HG02938 (cell line): ENCODE measurements around the gene BEST4.
"Not testable (repeated sequence)": the region's sequence is repeated elsewhere in the genome, so short reads cannot be mapped to it uniquely, and the experiment has no call there.

Experiments used
- ATAC-seq: cut with Tn5 transposase; IDR thresholded peaks from one replicate; pipeline ENCODE4 v1.9.1; 2021; ENCODE audit warnings: mild to moderate bottlenecking, moderate library complexity; ENCODE audit not compliant: unreplicated experiment

Gene BEST4

DNA sequence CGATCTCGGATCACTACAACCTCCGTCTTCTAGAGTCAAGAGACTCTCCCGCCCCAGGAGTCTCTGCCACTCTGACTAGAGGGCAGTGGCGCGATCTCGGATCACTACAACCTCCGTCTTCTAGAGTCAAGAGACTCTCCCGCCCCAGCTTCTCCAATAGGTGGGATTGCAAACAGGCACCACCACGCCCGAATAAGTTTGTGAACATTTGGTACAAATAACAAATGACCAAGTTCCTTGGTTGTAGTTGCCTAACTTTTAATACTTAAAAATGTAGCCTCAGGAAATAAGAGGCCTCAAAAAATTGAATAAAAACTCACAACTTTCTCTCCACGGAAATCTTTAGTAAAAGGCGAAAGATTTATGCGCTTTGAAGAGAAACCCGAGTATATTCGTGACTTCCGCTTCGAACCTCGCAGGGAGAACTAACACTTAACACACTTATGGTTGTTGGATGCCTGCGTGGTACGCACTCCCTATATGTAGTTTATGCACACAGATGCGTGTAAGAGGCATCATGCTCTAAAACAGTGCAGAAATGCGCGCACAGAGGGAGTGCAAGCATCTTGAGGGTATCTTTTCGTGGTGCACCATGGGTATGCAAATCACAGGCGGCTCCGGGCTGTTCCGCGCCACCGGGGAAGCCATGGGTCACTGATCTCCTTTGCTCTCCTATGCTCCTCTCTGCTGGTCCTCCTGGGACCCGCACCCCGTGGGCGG, 31.8 kb upstream of the BEST4 start:
- peak; percentile 78 for ATAC-seq

DNA sequence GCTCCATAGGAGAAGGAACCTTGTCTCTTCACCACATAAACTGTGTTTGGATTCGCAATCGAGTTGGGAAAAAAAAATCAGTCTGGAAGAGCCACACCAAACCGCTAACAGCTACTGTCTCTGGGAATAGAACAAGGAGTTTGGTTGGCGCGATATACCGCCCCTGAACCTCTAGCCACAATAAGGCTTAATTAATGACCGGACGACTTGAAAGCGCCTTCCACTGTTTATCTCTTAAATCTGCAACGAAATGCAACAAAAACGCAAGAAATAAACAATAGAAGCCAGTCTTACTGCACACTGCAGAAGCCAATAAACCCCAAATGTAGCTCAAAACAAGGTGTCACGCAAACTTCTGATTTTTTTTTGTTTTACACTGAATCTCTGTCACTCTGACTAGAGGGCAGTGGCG, 31.2 kb upstream of the BEST4 start:
- ATAC-seq = no peak

DNA sequence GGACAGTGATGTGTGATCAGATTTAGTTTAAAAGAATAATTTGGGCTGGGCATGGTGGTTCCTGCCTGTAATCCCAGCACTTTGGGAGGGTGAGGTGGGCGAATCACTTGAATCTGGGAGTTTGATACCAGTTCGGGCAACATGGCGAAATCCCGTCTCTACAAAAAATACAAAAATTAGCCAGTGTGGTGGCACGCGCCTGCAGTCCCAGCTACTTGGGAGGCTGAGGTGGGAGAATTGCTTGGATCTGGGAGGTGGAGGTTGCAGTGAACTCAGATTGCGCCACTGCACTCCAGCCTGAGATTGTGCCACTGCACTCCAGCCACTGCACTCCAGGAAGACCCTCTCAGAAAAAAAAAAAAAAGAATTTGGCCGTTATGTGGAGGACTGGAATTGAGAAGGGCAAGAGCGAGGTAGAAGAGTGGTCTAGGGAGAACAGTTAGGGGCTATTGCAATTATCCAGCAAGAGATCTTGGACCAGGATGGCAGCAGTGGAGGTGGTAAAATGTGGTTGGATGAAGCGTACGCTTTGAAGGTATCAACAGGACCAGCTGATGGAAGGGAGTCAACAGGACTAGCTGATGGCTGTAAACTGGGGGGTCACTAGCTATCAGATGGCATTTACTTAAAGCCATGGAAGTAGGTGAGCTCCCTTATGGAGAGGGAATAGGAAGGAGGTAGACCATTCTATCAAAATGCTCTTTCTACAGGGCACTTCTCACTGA, 30.0 kb upstream of the BEST4 start:
- no peak for ATAC-seq

DNA sequence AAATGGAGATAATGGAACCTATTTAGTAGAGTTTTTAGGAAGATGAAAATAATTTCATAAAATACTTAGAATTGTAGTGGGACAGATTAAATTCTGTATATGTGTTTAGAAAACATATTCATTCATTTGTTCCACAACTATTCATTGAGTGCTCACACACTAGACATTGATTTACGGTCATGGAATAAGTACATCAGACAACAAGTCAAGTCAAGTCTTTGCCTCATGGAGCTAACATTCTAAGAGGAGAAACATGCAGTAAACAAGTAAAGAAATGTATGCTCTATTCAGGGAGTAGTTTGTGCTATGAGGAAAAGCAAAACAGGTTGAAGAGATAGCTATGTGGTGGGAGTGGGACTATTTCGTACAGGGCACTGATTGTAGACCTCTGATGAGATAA, 29.3 kb upstream of the BEST4 start:
- no peak for ATAC-seq

DNA sequence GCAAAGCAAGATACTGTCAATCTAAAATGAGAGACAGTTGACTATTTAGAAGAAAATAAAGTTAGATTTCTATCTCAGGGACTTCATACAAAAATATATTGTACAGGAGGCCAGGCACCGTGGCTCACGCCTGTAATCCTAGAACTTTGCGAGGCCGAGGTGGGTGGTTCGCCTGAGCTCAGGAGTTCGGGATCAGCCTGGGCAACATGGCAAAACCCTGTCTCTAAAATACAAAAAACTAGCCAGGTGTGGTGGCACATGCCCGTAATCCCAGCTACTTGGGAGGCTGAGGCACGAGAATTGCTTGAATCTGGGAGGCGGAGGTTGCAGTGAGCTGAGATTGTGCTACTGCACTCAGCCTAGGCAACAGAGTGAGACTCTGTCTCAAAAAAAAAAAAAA, 28.0 kb upstream of the BEST4 start:
- ATAC-seq = not testable (repeated sequence)

DNA sequence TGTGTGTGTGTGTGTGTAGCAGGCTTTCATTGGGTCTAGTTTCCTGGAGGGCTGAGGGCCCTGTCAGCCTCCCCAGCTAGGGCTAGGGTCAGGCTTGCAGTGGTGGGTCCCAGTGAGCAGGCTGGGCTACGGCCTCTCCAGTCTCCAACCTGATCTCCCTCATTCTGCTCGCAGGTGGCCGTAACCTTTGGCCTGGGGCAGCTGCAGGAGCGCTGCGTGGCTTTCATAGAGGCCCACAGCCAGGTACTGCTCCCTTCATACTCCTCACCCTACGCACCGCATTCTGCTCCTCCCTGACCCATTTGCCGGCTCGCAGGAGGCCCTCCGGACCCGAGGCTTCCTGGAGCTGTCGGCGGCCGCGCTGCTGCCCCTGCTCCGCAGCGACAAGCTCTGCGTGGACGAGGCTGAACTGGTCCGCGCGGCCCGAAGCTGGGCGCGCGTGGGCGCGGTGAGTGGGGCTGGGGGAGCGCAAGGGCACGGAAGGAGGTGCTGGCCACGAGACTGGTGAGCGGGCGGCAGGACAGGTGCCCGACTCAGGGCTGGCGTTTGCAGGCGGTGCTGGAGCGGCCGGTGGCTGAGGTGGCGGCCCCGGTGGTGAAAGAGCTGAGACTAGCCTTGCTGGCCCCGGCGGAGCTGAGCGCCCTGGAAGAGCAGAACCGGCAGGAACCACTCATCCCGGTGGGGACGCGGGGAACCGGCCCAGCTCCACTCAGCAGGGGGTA, 25.0 kb upstream of the BEST4 start:
- no peak for ATAC-seq

DNA sequence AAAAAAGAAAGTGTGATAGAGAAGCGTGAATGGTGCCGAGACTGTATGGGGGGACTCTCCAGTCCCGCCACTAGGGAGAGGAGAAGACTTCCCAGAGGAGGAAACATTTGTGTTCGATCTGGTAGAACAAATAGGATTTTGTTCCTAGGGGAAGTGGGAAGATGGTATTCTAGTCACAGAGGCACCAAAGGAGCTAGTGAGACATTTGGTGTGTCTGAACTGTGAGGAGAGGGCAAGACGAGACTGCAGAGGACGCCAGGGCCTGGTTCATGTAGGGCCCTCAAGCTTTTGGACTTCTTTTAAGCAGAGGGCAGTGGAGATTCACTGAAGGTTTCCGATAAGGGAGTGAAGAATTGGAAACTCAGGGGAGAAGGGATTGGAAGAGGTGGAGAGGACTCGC, 23.3 kb upstream of the BEST4 start:
- ATAC-seq = no peak

DNA sequence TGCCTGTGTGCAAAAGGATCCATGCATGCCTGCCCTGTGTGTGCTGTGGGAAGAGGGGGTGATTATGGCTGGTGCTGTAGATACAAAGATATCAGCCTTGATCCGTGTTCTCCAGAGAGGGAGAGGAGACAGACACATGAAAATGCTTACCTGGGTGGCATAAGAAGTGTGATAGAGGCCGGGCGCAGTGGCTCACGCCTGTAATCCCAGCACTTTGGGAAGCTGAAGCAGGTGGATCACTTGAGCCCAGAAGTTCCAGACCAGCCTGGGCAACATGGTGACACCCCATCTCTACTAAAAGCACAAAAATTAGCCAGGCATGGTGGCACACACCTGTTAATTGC, 22.8 kb upstream of the BEST4 start:
- ATAC-seq = not testable (repeated sequence)

DNA sequence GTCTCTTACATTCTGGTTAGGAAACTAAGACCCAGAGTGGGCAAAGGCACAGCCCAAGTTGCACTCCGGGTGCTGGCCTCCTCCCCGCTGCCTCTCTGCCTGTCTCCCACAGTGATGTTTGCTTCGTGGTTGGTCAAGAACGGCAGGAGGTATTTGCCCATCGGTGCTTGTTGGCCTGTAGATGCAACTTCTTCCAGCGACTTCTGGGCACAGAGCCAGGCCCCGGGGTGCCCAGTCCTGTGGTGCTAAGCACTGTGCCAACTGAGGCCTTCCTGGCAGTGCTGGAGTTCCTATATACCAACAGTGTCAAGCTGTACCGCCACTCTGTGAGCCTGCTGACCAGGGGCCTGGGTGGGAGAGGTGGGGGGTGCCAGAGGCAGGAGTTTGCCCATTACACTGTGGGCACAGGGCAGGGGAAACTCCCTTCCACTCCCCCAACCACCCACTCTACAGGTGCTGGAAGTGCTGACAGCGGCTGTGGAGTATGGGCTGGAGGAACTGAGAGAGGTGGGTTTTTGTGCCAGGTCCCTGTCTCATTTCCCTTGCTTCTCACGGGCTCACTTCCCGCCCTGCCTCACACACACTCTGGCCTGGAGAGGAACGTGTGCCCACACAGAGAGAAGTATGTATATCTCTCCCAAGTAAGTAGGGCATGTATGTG, 22.3 kb upstream of the BEST4 start:
- no peak for ATAC-seq

DNA sequence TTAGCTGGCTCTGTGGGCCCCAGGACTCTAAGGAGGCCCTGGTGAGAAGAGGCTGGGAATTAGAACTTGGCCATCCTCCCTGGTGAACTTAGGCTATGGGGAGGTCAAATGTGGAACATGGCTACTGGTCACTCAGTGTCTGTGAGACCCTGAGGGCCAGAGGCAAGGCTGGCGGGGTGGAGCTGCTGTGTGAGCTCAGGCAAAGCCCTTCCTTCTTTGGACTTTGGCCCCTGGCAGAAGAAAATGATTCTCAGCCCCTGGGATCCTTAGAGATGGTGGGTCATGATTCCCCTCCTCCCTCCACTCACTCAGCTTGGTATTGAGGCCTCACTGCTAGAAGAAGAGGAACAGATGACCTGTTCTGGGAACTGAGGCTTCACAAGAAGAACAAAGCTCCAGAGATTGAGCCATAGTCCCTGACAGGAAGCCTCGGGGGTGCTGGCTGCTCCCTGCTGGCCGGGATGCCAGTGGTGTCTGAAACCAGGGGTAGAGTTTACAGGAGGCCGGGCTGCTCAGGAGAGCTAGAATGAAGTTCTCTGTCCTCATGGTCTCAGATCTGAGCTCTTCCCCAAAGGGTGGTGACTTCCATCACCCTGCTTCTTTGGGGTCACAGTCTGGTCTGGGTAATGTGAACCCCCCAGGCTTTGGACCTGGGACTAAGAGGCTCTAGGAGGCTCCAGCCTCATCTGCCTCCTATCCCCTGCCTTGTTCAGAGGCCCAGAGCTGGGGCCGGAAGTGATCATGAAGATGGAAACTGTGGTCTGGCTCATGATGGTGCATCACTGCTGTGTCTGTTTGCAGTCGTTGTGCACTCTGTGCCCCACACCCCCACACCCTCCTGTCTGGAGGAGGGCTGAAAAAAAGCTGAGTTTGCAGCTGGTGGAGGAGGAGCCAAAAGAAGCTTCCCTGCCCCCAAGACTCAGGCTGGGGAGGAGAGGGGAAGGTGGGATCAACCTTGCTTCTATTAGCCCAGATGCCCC, 21.3 kb upstream of the BEST4 start:
- peak; percentile 34 for ATAC-seq

DNA sequence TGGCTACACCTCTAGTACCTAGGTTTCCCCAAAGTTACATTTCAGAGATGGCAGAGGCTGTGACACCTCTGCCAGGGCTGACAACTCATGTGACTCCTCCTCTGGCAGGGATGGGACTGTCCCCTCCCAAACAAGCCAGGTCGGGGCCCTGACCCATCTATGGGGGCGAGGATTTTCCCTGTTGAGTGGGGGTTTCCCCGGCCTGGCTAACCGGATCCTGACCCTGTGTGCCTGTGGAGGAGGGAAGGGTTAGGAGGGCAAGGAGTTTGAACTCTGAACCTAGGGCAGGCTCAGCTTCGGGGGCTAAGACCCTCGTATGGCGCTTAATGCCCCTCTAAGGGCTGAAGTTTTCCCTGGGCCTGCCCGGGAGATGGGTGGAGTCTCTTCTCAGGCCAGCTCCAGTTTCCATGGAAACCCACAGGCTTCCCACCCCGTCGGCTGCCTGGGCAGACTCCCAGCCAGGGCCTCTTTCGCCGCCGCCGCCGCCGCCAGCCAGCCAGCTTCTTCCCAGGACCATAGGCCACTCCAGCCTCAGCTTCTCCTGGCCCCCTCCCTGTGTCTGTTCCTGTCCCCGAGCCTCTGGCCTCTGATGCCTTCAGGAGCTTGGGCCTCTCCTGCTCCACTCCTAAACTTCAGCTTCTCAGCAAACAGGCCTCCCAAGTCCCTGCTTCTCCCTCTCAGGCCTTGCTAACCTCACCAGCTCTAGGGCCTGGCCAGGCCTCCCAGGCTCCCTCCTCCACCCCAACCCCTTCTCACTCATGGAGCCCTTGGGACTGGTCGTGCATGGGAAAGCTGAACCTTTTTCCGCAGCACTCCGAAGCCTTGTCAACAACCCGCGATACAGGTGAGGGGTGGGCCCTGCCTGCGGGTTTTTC, 20.3 kb upstream of the BEST4 start, which contains the start of gene BTBD19:
Gene BTBD19 (plus strand): TSS at position 461 of the 875 bp plus-strand sequence. CDS start 298 bp downstream, at position 759.
- ATAC-seq = peak; percentile 28

DNA sequence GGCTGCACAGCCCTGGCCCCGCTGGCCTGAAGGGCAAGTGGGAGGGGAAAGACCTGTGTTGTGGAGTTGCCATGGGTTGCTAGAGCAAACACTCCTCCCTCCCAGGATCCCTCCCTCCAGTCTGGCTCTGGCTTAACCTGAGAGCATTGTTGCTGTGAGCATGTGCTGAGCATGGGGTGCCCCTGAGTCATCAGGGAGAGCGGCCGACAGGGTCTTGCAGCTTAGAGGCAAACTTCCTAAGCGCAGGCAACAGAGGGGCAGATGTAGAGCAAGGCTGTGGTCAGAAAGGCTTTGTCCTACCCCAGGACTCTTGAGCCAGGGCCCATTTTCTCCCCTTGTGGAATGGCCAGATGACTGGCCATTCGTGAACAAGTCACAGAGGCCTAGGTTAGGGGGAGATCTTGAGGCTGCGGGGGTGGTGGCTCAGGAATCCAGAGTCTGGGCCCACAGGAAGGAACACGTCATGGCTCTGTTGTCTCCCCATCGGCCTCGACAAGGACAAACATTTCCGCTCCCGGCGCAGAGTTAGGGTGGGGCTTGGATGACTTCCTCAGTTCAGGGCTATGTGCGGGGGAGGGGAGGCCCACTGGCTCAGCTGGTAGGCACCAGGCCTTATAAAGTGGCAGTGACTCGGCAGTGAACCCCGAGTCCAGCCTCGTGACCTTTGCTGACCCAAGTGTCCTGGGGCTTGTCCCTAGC, 19.5 kb upstream of the BEST4 start:
- ATAC-seq = peak; percentile 26

DNA sequence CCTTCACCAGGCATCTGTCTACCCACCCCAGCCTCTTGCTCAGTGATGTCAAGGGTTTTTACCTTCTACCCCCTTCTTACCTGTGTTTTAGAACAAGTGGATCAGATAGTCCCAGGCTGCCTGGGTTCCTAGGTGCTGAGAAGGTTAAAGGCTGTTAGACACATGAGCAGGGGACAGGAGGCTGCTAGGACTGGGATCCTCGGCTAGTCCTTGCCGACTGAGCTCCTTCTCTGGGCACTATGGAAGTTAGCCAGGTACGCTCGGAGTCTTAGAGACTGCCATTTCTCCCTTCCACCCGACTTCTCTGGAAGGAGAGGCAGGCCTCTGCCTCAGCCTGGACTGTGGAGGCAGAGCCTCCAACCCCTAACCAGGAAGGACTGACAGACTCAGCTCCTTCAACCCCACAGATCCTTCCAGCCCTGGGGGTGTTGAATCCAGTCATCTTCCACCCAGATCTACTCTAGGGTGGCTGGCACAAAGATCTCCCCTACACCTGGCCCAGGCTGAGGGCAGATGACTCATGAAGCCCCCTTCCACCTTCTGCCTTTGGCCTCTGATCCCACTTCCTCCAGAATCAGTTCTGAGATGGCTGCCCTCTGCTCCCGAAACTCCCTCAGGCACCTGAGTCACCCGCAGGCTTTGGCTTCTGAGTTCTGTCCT, 18.9 kb upstream of the BEST4 start, which contains the start of gene DYNLT4:
Gene DYNLT4 (minus strand): TSS at position 648 of the 660 bp plus-strand sequence. CDS start 683 bp downstream, outside the sequence.
- no peak for ATAC-seq

DNA sequence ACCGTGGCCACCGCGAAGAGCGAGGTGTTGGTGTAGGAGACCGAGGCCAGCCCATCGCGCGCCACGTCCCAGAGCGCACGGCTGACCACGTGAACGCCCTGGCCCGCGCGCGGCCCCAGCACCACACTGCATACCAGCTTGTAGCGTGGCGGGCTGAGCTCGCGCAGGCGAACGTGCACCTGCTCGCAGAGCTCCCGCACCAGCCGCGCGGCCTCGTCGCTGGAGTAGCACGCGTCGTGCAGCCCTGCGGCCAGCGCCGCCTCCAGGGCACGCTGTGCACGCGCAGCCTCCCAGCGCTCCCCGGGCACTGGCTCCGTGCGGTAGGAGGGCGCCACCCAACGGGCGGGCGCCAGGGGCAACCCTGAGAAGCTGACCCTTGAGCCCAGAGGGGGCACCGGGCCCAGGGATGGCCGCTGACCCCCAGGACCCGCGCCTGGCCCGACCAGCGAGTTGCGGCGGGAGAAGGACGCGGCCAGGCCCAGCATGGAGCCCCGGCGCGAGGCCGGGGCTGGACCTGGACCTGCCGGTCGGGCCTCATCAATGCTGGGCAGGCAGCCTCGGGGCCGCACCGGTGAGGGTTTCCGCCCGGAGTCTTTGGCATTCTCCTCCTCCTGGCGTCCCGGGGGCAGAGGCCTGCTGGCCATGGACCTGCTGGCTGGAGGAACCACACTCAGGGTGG, 18.2 kb upstream of the BEST4 start:
- ATAC-seq = no peak

DNA sequence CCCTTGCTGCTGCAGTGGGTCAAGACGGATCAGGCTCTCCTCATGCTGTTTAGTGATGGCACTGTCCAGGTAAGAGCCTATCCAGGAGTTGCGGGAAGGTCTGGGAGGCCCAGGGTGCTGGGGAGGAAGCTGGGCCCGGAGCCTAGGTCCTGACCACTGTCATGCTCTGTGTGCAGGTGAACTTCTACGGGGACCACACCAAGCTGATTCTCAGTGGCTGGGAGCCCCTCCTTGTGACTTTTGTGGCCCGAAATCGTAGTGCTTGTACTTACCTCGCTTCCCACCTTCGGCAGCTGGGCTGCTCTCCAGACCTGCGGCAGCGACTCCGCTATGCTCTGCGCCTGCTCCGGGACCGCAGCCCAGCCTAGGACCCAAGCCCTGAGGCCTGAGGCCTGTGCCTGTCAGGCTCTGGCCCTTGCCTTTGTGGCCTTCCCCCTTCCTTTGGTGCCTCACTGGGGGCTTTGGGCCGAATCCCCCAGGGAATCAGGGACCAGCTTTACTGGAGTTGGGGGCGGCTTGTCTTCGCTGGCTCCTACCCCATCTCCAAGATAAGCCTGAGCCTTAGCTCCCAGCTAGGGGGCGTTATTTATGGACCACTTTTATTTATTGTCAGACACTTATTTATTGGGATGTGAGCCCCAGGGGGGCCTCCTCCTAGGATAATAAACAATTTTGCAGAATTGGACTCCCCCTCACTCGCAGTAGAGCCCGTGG, 17.5 kb upstream of the BEST4 start:
- no peak for ATAC-seq

DNA sequence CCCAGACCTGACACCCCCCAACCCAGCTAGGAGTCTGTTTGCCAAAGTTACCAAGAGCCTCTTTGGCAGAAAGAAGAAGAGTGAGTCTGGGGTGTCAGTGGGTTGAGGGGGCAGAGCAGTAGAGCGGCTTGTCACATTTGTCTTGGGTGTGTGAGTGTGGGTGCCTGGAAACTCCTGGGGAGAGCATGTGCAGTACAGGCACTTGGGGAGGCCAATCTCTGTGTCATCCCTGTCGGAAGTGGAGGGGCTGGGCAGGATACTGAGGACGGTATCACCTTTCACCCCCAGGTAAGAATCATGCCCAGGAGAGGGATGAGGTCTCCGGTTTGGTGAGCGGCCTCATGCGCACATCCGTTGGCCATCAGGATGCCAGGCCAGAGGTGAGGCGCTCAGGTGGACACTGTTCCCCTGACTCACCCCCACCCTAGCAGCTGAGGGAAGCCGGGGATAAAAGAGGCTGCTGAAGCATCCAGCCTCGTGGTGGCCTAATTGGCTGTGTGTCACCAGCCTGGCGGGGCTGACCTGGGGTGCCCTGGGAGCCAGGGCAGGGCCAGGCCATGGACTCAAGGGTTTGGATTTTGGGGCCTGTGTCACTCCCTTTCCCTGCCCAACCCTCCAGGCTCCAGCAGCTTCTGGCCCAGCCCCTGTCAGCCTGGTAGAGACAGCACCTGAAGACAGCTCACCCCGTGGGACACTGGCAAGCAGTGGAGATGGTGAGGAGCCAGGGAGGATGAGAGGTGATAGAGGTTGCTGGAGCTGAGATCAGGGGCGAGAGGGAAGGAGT, 15.5 kb upstream of the BEST4 start:
- no peak for ATAC-seq
